OCI-M2 (cell line): ENCODE results near the gene DCUN1D1.

ENCODE experiments used
- DNase-seq: peaks from one replicate; lab custom pipeline; 2025; ENCODE audit not compliant: unreplicated experiment; lab: John Stamatoyannopoulos, UW

Gene DCUN1D1

GRCh38 chr3:182937293-182938051, 42.9 kb downstream of the DCUN1D1 start:
- DNase-seq, result peak; percentile 47

GRCh38 chr3:182936918-182937285, 43.4 kb downstream of the DCUN1D1 start:
- DNase-seq, result no peak

GRCh38 chr3:182936239-182936917, 44.0 kb downstream of the DCUN1D1 start:
- no peak for DNase-seq

- DNase-seq, result no peak
Measured at GRCh38 chr3:182935803-182936202, 44.5 kb downstream of the DCUN1D1 start.

- DNase-seq, result no peak
Measured at GRCh38 chr3:182925944-182926337, 54.4 kb downstream of the DCUN1D1 start.

GRCh38 chr3:182925330-182925943, 54.9 kb downstream of the DCUN1D1 start:
- DNase-seq, result no peak

GRCh38 chr3:182921665-182922355, 58.5 kb downstream of the DCUN1D1 start:
- no peak for DNase-seq

- DNase-seq, result peak; percentile 68
Measured at GRCh38 chr3:182920515-182921084, 59.7 kb downstream of the DCUN1D1 start.

GRCh38 chr3:182919866-182920357, 60.4 kb downstream of the DCUN1D1 start:
- no peak for DNase-seq

GRCh38 chr3:182917134-182917533, 63.2 kb downstream of the DCUN1D1 start:
- no peak for DNase-seq

- DNase-seq, result no peak
Measured at GRCh38 chr3:182914341-182914740, 66.0 kb downstream of the DCUN1D1 start.

- DNase-seq, result no peak
Measured at GRCh38 chr3:182913889-182914288, 66.4 kb downstream of the DCUN1D1 start.

GRCh38 chr3:182912474-182912873, 67.9 kb downstream of the DCUN1D1 start:
- DNase-seq, result no peak

- no peak for DNase-seq
Measured at GRCh38 chr3:182911782-182912111, 68.6 kb downstream of the DCUN1D1 start.

- DNase-seq, result no peak
Measured at GRCh38 chr3:182910936-182911781, 69.2 kb downstream of the DCUN1D1 start.

GRCh38 chr3:182909318-182910040, 70.9 kb downstream of the DCUN1D1 start:
- DNase-seq, result no peak

- DNase-seq, result no peak
Measured at GRCh38 chr3:182908471-182908870, 71.9 kb downstream of the DCUN1D1 start.

- no peak for DNase-seq
Measured at GRCh38 chr3:182906036-182906435, 74.3 kb downstream of the DCUN1D1 start.

GRCh38 chr3:182905623-182906022, 74.7 kb downstream of the DCUN1D1 start:
- DNase-seq, result no peak

- no peak for DNase-seq
Measured at GRCh38 chr3:182904164-182904563, 76.2 kb downstream of the DCUN1D1 start.
